GM21619 (cell line): Measurements from ENCODE around the gene AFMID.
"Not testable (repeated sequence)": the region's sequence is repeated elsewhere in the genome, so short reads cannot be mapped to it uniquely, and the experiment has no call there.

Experiments used
- ATAC-seq: cut with Tn5 transposase; IDR thresholded peaks from one replicate; pipeline ENCODE4 v1.9.1; 2021; ENCODE audit not compliant: unreplicated experiment

AFMID gene

DNA sequence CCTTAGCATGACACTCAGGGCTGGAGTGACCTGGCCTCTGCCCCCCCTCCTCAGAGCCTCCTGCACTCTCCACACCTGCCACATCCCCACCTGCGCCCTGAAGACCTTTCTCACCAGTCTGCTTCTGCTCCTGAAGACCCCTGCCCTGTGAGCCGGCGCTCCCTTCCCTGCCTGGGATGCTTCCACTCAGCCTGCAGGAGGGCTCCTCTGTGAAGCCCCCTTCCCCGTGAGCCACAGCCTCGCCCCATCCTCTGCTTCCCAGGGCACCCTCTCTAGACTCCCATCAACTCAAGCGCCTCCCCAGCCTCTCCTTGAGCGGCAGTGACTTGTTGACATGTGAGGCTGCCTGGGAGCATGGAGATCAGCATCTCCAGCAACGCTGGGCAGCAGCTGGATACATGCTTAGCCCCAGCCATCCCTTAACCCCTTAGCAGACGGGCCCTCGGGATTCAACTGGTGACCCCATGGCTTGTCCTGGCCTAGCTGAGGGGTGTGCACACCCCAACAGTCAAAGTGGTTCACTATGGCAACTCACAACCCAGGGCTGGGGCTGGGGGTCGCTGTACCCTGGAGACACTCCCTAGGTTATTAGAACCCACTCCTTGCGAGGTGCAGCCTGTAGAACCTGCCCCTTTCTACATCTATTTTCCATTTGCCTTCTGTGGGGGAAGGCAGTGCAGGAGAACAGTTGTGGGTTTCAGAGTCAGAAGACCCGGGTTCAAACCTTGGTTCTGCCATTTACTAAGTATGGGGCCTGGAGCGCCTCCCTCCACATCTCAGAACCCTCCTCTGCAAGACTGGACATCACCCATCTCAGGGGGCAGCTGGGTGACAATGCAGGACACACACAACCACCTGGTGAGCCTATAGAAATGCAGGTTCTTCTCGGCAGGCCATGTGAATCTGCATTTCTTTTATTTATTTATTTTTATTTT, 65.8 kb downstream of the AFMID start:
- ATAC-seq = no peak

DNA sequence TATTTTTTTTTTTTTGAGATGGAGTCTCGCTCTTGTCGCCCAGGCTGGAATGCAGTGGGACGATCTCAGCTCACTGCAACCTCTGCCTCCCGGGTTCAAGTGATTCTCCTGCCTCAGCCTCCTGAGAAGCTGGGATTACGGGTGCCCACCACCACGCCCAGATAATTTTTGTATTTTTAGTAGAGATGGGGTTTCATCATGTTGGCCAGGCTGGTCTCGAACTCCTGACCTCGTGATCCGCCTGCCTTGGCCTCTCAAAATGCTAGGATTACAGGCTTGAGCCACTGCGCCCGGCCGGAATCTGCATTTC, 66.4 kb downstream of the AFMID start:
- not testable (repeated sequence) for ATAC-seq

DNA sequence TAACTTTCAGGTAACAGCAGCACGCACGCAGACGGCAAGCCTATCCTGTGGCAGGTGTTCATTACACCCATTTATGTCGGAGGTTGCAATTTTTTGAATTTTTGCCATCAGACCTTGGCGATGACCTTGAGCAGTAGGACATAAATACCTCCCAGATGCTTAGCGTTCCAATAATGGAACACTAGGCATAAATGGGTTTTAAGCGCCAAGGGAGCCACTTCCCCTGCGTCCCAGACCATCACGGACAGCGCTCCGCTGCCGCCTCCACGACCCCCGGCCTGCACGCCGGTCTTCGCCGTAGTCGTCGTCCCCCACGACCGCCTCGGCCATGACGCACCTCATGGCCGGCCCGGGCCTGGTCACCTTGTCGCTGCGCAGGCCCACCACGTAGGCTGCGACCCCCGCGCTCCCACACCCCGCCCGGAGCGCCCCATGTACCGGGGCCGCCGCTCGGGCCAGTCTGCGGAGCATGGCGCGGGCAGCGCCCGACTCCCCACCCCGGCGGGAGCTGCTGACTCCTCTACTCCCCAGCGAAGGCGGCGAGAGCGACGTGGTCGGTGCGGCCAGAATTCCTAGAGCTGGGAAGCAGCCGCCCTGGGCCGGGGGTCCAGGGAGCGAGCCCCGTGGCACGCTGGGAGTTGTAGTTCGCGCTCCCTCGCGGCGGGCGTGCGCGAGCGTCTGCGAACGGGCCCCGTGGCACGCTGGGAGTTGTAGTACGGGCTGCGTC, 66.9 kb downstream of the AFMID start:
- ATAC-seq = peak; percentile 43

DNA sequence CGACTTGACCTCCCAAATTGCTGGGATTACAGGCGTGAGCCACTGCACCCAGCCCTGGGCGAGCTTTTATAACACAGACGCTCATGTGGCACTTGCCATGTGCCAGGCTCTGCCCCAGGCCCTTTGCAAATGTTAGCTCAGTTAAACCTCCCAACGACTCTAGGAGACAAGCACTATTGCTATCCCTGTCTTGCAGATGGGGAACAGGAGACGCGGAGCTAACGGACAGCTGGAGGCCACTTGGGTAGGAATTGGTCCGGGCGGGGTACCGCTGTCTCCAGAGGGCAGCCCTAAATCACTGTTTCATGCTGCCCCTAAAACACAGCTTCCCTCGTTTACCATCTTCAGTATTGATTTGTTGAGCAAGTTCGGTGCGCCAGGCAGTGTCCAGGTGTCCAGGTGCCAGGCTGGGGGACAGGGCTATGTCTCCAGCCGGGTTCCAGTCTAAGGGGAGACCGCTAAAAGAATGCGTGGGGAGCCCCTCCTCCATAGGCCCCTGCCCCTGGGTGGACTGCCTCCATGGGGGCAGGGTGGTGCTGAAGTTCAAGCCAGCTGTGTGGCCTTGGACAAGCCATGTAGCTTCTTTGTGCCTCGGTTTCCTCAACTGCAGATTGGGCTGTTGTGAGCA, 68.0 kb downstream of the AFMID start:
- no peak for ATAC-seq

DNA sequence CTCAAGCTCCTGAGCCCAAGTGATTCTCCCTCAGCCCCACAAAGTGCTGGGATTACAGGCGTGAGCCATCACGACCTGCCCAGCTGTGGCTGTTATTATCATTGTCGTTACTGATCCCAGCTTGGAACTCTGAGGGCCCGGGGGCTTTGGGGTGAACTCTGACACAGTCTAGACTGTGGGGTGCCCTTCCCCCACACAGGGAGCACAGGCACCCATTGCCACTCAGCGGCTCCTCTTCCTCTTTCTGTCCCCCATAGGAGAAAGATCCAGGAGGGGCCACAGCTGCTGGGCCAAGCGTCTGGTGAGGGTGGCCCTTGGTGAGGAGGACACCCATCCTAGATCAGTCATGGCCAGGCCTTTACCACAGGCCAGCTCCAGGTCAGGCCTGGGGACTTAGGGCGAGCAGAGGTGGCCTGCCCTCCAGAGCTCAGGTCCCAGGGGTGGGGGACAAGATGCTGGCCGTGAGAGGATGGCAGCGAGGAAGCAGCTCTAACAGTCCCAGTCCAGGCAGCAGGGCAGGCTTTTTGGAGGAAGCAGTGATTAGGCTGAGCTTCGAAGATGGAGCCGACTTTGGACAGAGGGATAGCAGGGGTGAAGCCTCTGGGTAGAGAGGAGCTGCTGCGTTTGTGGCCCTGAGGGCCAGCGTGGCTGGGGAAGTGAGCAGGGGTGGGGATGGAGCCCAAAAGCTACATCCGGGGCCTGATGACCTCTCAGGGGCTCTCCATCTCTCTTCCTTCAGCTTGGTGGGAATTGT, 69.0 kb downstream of the AFMID start:
- ATAC-seq = no peak

DNA sequence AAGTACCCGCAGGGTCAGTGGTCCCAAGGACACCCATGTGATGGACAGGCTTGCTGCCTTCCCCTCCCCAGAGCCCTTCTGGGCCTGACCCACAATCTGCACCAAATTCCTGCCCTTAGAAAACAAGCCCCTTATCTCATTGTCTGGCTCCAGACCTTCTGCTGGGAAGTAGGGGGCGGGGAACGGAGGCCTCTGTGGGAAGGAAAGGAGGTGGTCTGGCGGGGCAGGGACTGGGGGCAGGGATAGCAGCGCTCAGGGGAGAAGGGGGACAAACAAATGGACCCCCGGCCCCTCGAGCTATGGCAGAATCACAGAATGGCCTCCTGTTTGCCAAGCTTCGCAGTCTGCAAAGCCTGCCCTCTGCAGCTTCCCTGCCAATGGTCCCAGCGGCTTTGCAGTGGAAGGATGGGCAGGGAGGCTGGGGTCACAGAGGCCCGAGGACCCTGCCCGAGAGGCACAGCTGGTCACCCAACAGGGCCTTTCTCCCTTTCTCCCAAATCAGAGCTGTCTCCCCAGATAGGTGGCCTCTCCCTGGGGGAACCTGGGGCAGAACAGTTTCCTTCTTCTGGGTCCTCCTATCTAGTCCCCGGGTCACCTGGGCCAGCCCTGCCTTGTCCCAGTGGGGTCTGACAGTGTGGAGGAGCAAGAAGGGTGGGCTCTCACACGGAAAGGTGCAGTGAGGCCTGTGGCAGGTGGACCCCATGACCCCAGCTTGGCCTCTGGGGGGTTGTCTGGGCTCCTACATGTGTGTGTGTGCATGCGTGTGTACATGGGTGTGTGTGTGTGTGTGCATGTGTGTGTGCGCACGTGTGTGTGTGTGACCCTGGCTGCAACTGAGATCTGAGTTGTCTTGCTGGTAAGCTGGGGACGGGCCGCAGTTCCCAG, 69.8 kb downstream of the AFMID start:
- ATAC-seq = no peak
